GM23338 (cell line): ENCODE measurements around the gene QRFPR. TPM values are rescaled to one million over a fixed set of nuclear protein-coding genes. Genes with fewer than 3 reads are reported as not detected.

Experiments
- ATAC-seq: fragments of 200-7000 bp; cut with Tn5 transposase; 3 replicates; pipeline ENCODE4 v1.9.1; 2020
- DNase-seq: peaks from one replicate; pipeline ENCODE4 v3.0.0-alpha.2; 2015; ENCODE audit warnings: low spot score
- H2AFZ ChIP-seq: fragments of 200-600 bp; sonication (generic); 2 replicates; pipeline ENCODE4 v1.8.0; 2016; ENCODE audit warnings: antibody characterized with exemption, mild to moderate bottlenecking, moderate library complexity
- H3F3A ChIP-seq: fragments of 200-600 bp; sonication (generic); replicated peaks from 2 replicates; pipeline ENCODE4 v1.8.0; 2017; ENCODE audit warnings: antibody characterized with exemption, mixed run types, low read depth
- H3K27ac ChIP-seq: fragments of 200-600 bp; sonication (generic); 2 replicates; pipeline ENCODE4 v1.6.1; 2016; ENCODE audit warnings: low read depth
- H3K27me3 ChIP-seq: fragments of 200-600 bp; sonication (generic); 2 replicates; pipeline ENCODE4 v1.8.0; 2016; ENCODE audit warnings: mild to moderate bottlenecking, mixed run types, moderate library complexity; ENCODE audit not compliant: insufficient read depth
- H3K36me3 ChIP-seq: fragments of 200-600 bp; sonication (generic); 2 replicates; pipeline ENCODE4 v1.8.0; 2016; ENCODE audit warnings: mild to moderate bottlenecking; ENCODE audit not compliant: insufficient read depth
- H3K4me1 ChIP-seq: fragments of 200-600 bp; sonication (generic); 2 replicates; pipeline ENCODE4 v1.8.0; 2016; ENCODE audit warnings: mild to moderate bottlenecking, moderate library complexity; ENCODE audit not compliant: insufficient read depth
- H3K4me2 ChIP-seq: fragments of 200-600 bp; sonication (generic); 2 replicates; pipeline ENCODE4 v1.7.1; 2017; ENCODE audit warnings: mixed run types
- H3K4me3 ChIP-seq: fragments of 200-600 bp; sonication (generic); 2 replicates; pipeline ENCODE4 v1.6.1; 2016; ENCODE audit warnings: mixed run types
- H3K79me2 ChIP-seq: fragments of 200-600 bp; sonication (generic); replicated peaks from 2 replicates; pipeline ENCODE4 v1.8.0; 2017; ENCODE audit warnings: mild to moderate bottlenecking; ENCODE audit not compliant: insufficient read depth
- H3K9me2 ChIP-seq: fragments of 200-600 bp; sonication (generic); 2 replicates; pipeline ENCODE4 v1.8.0; 2017; ENCODE audit not compliant: insufficient read depth
- H4K20me1 ChIP-seq: fragments of 200-600 bp; sonication (generic); replicated peaks from 2 replicates; pipeline ENCODE4 v1.8.0; 2017; ENCODE audit warnings: mild to moderate bottlenecking; ENCODE audit not compliant: insufficient read depth
- H3K27ac Mint-ChIP-seq: 2 replicates; pipeline ENCODE4 v1.8.0; 2020; ENCODE audit warnings: inconsistent platforms, mild to moderate bottlenecking, moderate library complexity, mixed read lengths
- H3K27me3 Mint-ChIP-seq: 3 replicates; pipeline ENCODE4 v1.8.0; 2022; ENCODE audit warnings: low read depth, mild to moderate bottlenecking, moderate library complexity, mixed read lengths, inconsistent platforms; ENCODE audit not compliant: insufficient read depth, poor library complexity
- H3K36me3 Mint-ChIP-seq: 3 replicates; pipeline ENCODE4 v1.8.0; 2021; ENCODE audit warnings: low read depth, mild to moderate bottlenecking, inconsistent platforms, moderate library complexity, mixed read lengths
- H3K4me1 Mint-ChIP-seq: 3 replicates; pipeline ENCODE4 v1.8.0; 2020; ENCODE audit warnings: mild to moderate bottlenecking, inconsistent platforms, mixed read lengths
- H3K4me3 Mint-ChIP-seq: 3 replicates; pipeline ENCODE4 v1.8.0; 2021; ENCODE audit warnings: moderate library complexity, mild to moderate bottlenecking, inconsistent platforms, mixed read lengths
- H3K9me3 Mint-ChIP-seq: 3 replicates; pipeline ENCODE4 v1.8.0; 2020; ENCODE audit warnings: moderate library complexity, mild to moderate bottlenecking, inconsistent platforms, mixed read lengths
- CREB1 ChIP-seq: fragments of 250-450 bp; sonication (Bioruptor Pico); IDR thresholded peaks from 2 replicates; pipeline ENCODE4 v1.5.0; 2020; ENCODE audit warnings: low read depth, mild to moderate bottlenecking, moderate library complexity
- CTCF ChIP-seq, 2 experiments: fragments of 200-600 bp in 1 of 2; sonication (generic) in 1 of 2; conservative IDR thresholded peaks; 2 replicates each; pipeline versions ENCODE4 v1.5.1 to v1.6.1; 2016 to 2017; ENCODE audit warnings: antibody characterized with exemption in 2 of 2, low read depth in 2 of 2, mild to moderate bottlenecking in 2 of 2, moderate library complexity in 1 of 2
- EZH2 ChIP-seq: fragments of 200-600 bp; sonication (generic); IDR thresholded peaks from one replicate; pipeline ENCODE4 v1.8.0; 2017; ENCODE audit warnings: antibody characterized with exemption, mild to moderate bottlenecking, low read depth; ENCODE audit not compliant: unreplicated experiment
- EZH2phosphoT487 ChIP-seq: fragments of 200-600 bp; sonication (generic); IDR thresholded peaks from one replicate; pipeline ENCODE4 v1.8.1; 2018; ENCODE audit warnings: antibody characterized with exemption; ENCODE audit not compliant: unreplicated experiment
- JUNB ChIP-seq: IDR thresholded peaks from one replicate; pipeline ENCODE4 v1.6.1; 2016; ENCODE audit warnings: antibody characterized with exemption; ENCODE audit not compliant: unreplicated experiment
- NANOG ChIP-seq: IDR thresholded peaks from 2 replicates; pipeline ENCODE4 v1.6.1; 2016; ENCODE audit warnings: antibody characterized with exemption, borderline replicate concordance
- POLR2AphosphoS5 ChIP-seq: IDR thresholded peaks from 2 replicates; pipeline ENCODE4 v1.6.1; 2016; ENCODE audit warnings: antibody characterized with exemption, low read depth
- REST ChIP-seq: IDR thresholded peaks from one replicate; pipeline ENCODE4 v1.6.1; 2018; ENCODE audit warnings: antibody characterized with exemption; ENCODE audit not compliant: unreplicated experiment
- STAT1 ChIP-seq: IDR thresholded peaks from one replicate; pipeline ENCODE4 v1.6.1; 2016; ENCODE audit warnings: antibody characterized with exemption; ENCODE audit not compliant: unreplicated experiment
- ZNF114 ChIP-seq: fragments of 250-450 bp; sonication (Bioruptor Pico); IDR thresholded peaks from 2 replicates; pipeline ENCODE4 v1.5.0; 2020; ENCODE audit warnings: mild to moderate bottlenecking, moderate library complexity
- ZNF331 ChIP-seq: fragments of 250-450 bp; sonication (Bioruptor Pico); IDR thresholded peaks from 2 replicates; pipeline ENCODE4 v1.5.0; 2020; ENCODE audit warnings: low read depth, mild to moderate bottlenecking, moderate library complexity
- ZNF462 ChIP-seq: fragments of 250-450 bp; sonication (Bioruptor Pico); IDR thresholded peaks from 2 replicates; pipeline ENCODE4 v1.5.0; 2020; ENCODE audit warnings: mild to moderate bottlenecking, moderate library complexity
- polyA plus RNA-seq: library from polyadenylated mRNA; unstranded; fragments of >200 nt; fragmentation: Nextera tagmentation; extraction: Ambion mirVana; gene quantifications from 2 replicates; pipeline ENCODE4 v1.2.1, GENCODE V29; 2016
- total RNA-seq: library from RNA; depleted of rRNA; stranded (reverse); fragments of >200 nt; shearing (Covaris generic); gene quantifications from 2 replicates; pipeline ENCODE4 v1.2.3, GENCODE V29; 2014
- TF ChIP-seq, protein P1 (sequence below): IDR thresholded peaks from 2 replicates; pipeline ENCODE4 v1.6.1; 2016; ENCODE audit warnings: antibody characterized with exemption

Gene QRFPR
- total and polyA plus RNA-seq, 2 experiments from 2014 or later: 0.27 to 1.3 TPM

- no peak for DNase-seq
- TF ChIP-seq EZH2 (no peak), STAT1 (no peak), POLR2AphosphoS5 (no peak), EZH2phosphoT487 (no peak), NANOG (no peak), ZNF331 (CRISPR knock-in tag) (no peak), ZNF114 (CRISPR knock-in tag) (no peak), ZNF462 (no peak), REST (no peak), CTCF (conservative IDR thresholded peaks at IDR 0.05; ENCODE audit: low read depth in 2 of 2) (no peak), CREB1 (CRISPR knock-in tag) (no peak), JUNB (no peak)
- TF ChIP-seq, protein P1, sequence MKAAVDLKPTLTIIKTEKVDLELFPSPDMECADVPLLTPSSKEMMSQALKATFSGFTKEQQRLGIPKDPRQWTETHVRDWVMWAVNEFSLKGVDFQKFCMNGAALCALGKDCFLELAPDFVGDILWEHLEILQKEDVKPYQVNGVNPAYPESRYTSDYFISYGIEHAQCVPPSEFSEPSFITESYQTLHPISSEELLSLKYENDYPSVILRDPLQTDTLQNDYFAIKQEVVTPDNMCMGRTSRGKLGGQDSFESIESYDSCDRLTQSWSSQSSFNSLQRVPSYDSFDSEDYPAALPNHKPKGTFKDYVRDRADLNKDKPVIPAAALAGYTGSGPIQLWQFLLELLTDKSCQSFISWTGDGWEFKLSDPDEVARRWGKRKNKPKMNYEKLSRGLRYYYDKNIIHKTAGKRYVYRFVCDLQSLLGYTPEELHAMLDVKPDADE: no peak
- H3K27ac Mint-ChIP-seq: no peak overlapping the region
- no peaks in the 10 kb centered on the region for H3K27me3 Mint-ChIP-seq
- Histone ChIP-seq H2AFZ (no peak overlapping the region), H3K4me2 (no peak overlapping the region), H3K4me3 (no peak overlapping the region), H3K79me2 (no peaks in the 10 kb centered on the region), H3K4me1 (no peaks in the 10 kb centered on the region), H3K9me2 (no peaks in the 10 kb centered on the region), H4K20me1 (no peaks in the 10 kb centered on the region), H3K27ac (no peak overlapping the region), H3K36me3 (no peaks in the 10 kb centered on the region), H3K27me3 (no peaks in the 10 kb centered on the region), H3F3A (no peaks in the 10 kb centered on the region)
- H3K36me3 Mint-ChIP-seq: no peaks in the 10 kb centered on the region
- H3K4me1 Mint-ChIP-seq: no peaks in the 10 kb centered on the region
- no peaks in the 10 kb centered on the region; the same call in 1 of the 3 replicates for H3K9me3 Mint-ChIP-seq
- no peak for ATAC-seq
- H3K4me3 Mint-ChIP-seq: no peak overlapping the region
These were observed 27.6 kb downstream of the QRFPR start for GRCh38 chr4:121353213-121353612.
